Endothelial cell (in vitro differentiated cells): ENCODE results near the gene MESP2. TPM values are rescaled to one million over a fixed set of nuclear protein-coding genes. Genes with fewer than 3 reads are reported as not detected.

Source experiments
- DNase-seq: peaks from one replicate; pipeline ENCODE4 v3.0.0; 2021; ENCODE audit warnings: low spot score
- H3K27ac Mint-ChIP-seq: one replicate; pipeline ENCODE4 v1.8.0; 2021; ENCODE audit warnings: mixed read lengths, inconsistent platforms; ENCODE audit not compliant: unreplicated experiment
- H3K27me3 Mint-ChIP-seq: one replicate; pipeline ENCODE4 v1.8.0; 2021; ENCODE audit warnings: mild to moderate bottlenecking, moderate library complexity, mixed read lengths, inconsistent platforms; ENCODE audit not compliant: unreplicated experiment
- H3K36me3 Mint-ChIP-seq: one replicate; pipeline ENCODE4 v1.8.0; 2021; ENCODE audit warnings: mild to moderate bottlenecking, low read depth, mixed read lengths, inconsistent platforms; ENCODE audit not compliant: unreplicated experiment
- H3K4me1 Mint-ChIP-seq: one replicate; pipeline ENCODE4 v1.8.0; 2021; ENCODE audit warnings: mild to moderate bottlenecking, mixed read lengths, inconsistent platforms; ENCODE audit not compliant: unreplicated experiment
- H3K4me3 Mint-ChIP-seq: one replicate; pipeline ENCODE4 v1.8.0; 2021; ENCODE audit warnings: mild to moderate bottlenecking, mixed read lengths, inconsistent platforms; ENCODE audit not compliant: unreplicated experiment
- H3K9me3 Mint-ChIP-seq: one replicate; pipeline ENCODE4 v1.8.0; 2021; ENCODE audit warnings: mixed read lengths, inconsistent platforms; ENCODE audit not compliant: unreplicated experiment
- total RNA-seq: library from RNA; stranded (reverse); fragmentation: NEBNext Ultra II Directional; extraction: Animal tissue kit (Norgen Biotek cat#: 25700); gene quantifications from one replicate; pipeline ENCODE4 v1.2.1, GENCODE V29; 2021; ENCODE audit not compliant: unreplicated experiment
- TF ChIP-seq, protein P1 (sequence below): fragments of 200-600 bp; sonication (generic); IDR thresholded peaks from one replicate; pipeline ENCODE4 v1.5.0; 2021; ENCODE audit warnings: antibody characterized with exemption; ENCODE audit not compliant: unreplicated experiment

Gene MESP2
- total RNA-seq, 1 donor from 2014 or later = 0.33 TPM

DNA sequence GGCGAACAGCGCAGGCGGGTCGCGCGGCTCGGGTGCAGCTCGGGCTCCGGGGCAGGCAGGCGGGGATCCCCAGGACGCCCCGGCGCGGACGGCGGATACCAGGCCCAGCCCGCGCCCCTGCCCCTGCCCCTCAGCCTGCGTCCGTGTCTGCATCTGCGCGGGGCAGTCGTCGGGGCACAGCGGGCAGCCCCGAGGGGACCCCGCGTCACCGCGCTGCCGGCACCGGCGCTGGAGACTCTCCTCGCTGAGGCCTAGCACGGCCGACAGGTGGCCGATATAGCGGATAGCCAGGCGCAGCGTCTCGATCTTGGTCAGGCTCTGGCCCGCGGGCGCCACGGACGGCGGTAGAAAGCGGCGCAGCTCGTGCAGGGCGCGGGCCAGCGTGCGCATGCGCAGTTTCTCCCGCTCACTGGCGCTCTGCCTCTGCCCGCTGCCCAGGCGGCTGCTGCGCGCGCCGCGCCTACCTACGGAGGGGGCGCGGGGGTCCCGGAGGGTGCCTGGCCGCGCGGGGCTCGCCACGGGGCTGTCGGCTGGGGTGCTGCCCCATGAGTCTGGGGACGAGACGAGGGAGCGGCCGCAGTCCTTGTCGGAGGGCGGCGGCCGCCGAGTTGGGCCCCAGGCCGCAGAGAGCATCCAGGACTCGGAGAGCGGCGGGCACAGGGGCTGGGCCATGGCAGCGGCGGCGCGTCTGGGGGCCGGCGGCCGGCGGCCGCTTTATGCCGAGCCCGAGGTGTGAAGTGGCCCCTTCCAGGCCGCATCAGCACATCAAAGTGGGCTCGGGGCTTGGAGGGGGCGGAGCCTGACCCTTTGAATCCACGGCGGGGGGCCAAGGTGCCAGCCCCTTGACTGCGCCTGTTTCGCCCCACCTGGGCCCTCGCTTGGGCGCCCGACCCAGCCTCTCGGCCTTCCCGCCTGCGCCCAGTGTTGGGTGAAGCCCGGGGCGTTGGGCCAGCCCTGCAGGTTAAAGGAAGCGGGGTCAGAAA lies 25.3 kb upstream of the MESP2 start, which contains the start of gene MESP1:
Gene MESP1, minus strand, starts transcription at position 690 of the 983 bp plus-strand sequence. Its CDS starts 18 bp downstream, at position 672.
- no peak within 1 kb of the TSS for H3K4me3 Mint-ChIP-seq
- TF ChIP-seq, protein P1, sequence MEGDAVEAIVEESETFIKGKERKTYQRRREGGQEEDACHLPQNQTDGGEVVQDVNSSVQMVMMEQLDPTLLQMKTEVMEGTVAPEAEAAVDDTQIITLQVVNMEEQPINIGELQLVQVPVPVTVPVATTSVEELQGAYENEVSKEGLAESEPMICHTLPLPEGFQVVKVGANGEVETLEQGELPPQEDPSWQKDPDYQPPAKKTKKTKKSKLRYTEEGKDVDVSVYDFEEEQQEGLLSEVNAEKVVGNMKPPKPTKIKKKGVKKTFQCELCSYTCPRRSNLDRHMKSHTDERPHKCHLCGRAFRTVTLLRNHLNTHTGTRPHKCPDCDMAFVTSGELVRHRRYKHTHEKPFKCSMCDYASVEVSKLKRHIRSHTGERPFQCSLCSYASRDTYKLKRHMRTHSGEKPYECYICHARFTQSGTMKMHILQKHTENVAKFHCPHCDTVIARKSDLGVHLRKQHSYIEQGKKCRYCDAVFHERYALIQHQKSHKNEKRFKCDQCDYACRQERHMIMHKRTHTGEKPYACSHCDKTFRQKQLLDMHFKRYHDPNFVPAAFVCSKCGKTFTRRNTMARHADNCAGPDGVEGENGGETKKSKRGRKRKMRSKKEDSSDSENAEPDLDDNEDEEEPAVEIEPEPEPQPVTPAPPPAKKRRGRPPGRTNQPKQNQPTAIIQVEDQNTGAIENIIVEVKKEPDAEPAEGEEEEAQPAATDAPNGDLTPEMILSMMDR = peak; percentile 77
- no peaks in the 10 kb centered on the region for H3K4me1 Mint-ChIP-seq
- H3K27ac Mint-ChIP-seq = no peak within 1 kb of the TSS
- peak; percentile 95 for DNase-seq
- peaks cover 10% of the 10 kb centered on the region for H3K27me3 Mint-ChIP-seq
- H3K36me3 Mint-ChIP-seq = no peaks in the 10 kb centered on the region
- no peaks in the 10 kb centered on the region for H3K9me3 Mint-ChIP-seq

DNA sequence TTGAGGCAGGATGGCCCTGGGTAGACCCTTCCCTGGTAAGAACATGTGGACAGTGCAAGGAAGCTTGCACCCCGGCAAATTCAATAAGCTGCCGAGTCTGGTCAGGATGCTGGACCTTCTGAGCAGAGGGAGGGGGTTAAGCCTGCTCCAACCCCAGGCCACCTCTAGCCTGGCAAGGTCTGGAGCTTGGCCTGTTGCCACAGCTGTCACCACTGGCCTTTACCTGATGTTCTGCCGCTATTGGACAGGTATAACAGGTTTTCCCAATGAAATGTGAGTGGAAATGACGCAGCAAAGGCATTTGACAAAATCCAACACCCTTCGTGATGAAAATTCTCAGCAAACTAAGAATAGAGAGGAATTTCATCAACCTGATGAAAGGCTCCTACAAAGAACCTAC lies 24.4 kb upstream of the MESP2 start:
- H3K27me3 Mint-ChIP-seq = peaks cover 11% of the 10 kb centered on the region
- H3K36me3 Mint-ChIP-seq = no peaks in the 10 kb centered on the region
- no peak overlapping the region for H3K27ac Mint-ChIP-seq
- TF ChIP-seq, protein P1 = no peak
- H3K9me3 Mint-ChIP-seq = no peaks in the 10 kb centered on the region
- DNase-seq = no peak
- no peaks in the 10 kb centered on the region for H3K4me1 Mint-ChIP-seq
- no peak overlapping the region for H3K4me3 Mint-ChIP-seq

DNA sequence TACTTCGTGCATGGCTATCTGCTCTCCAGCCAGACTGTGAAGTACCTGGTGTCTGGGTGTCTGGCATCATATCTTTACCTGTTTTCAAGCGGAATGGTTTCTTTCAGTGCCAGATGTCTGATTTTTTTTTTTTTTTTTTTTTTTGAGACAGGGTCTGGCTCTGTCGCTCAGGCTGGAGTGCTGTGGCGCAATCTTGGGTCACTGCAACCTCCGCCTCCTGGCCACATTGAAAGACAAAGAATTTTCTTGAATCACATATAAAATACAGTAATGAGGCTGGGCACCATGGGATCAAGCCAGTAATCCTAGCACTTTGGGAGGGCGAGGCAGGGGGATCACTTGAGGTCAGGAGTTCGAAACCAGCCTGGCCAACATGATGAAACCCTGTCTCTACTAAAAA lies 22.3 kb upstream of the MESP2 start:
- no peaks in the 10 kb centered on the region for H3K36me3 Mint-ChIP-seq
- no peaks in the 10 kb centered on the region for H3K4me1 Mint-ChIP-seq
- H3K4me3 Mint-ChIP-seq = no peak overlapping the region
- TF ChIP-seq, protein P1 = no peak
- no peaks in the 10 kb centered on the region for H3K9me3 Mint-ChIP-seq
- no peak for DNase-seq
- no peak overlapping the region for H3K27ac Mint-ChIP-seq
- peaks cover 12% of the 10 kb centered on the region for H3K27me3 Mint-ChIP-seq

DNA sequence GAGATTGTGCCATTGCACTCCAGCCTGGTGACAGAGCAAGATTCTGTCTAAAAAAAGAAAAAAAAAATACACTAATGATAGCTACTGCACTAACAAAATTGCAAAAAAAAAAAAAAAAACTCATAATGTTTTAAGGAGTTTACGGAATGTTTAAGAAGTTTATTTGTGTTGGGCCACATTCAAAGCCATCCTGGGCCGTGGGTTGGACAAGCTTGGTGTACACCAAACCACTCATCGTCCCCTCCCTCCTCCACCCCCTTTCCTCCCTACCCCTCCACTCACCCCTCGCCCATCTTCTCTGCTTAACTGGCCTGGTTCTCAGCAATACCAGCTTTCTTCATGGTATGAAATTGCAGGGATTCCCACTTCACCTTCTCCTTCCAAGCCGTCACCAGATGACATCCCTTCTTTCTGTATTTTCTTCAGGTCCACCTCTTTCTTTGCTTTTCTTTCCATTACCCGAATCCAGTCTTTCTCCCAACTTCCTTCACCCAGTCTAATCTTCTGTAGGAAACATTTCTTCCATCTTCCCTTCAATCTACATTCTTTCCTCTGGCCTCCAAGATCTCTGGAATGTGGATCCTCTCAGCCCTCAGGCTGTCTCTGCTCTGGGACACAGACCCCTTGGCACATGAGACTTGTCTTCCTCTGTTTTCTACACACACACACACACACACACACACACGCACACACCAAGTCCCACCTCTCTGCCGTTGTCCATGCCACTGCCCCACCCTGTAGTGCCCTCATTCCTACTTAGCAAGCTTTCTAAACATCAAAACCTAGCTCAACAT lies 21.6 kb upstream of the MESP2 start:
- Mint-ChIP-seq H3K27me3 (peaks cover 9% of the 10 kb centered on the region), H3K27ac (no peak overlapping the region)
- TF ChIP-seq, protein P1 = no peak

More for the DNA sequence above, 21.6 kb upstream of the MESP2 start:
- no peak overlapping the region for H3K4me3 Mint-ChIP-seq
- H3K36me3 Mint-ChIP-seq = no peaks in the 10 kb centered on the region
- no peaks in the 10 kb centered on the region for H3K9me3 Mint-ChIP-seq
- H3K4me1 Mint-ChIP-seq = no peaks in the 10 kb centered on the region
- DNase-seq = no peak
